Nucleus accumbens (tissue), 56 donors: ENCODE data around the gene UTY.
"Not testable (repeated sequence)": the region's sequence is repeated elsewhere in the genome, so short reads cannot be mapped to it uniquely, and the experiment has no call there.

Experiments
- DNase-seq, 56 donors: peaks; one replicate each; lab custom pipeline; 2025; lab: John Stamatoyannopoulos, UW

Gene UTY

DNA sequence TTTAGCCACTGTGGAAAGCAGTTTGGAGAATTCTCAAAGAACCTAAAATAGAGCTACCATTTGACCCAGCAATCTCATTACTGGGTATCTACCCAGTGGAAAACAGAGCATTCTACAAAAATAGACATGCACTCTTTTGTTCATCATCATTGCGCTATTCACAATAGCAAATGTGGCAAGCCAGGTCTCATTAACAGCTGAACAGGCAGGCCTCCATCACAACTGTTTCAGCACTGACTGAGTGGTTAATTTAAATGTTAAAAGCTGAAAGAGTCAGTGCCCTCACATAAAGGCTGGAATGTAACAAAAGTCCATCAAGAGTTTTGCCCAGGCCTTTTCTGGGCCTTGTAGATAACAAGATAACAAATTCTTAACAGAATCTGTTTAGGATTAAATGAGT is 166.9 kb downstream of the UTY start:
- DNase-seq: no peak

DNA sequence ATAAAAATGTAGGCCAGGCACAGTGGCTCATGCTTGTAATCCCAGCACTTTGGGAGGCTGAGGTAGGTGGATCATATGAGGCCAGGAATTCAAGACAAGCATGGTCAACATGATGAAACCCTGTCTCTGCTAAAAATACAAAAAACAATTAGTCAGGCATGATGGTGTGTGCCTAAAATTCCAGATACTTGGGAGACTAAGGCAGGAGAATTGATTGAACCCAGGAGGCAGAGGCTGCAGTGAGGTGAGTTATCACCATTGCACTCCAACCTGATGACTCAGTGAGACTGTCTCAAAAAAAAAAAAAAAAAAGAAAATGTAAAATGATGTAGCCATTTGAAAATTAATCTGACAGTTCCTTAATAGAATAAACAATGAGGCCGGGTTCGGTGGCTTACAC is 171.9 kb downstream of the UTY start:
- no peak for DNase-seq

DNA sequence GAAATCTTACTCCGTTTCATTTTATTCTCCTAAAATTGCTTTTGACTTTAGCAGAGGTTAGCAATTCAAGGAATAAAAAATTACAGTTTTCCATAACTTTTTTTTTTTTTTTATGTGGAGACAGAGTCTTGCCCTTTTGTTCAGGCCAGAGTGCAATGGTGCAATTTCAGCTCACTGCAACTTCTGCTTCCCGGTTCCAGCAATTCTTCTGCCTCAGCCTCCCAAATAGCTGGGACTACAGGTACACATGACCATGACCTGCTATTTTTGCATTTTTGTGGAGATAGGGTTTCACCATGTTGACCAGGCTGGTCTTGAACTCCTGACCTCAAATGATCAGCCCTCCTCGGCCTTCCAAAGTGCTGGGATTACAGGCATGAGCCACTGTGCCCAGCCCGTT is 179.0 kb downstream of the UTY start:
- DNase-seq: no peak

DNA sequence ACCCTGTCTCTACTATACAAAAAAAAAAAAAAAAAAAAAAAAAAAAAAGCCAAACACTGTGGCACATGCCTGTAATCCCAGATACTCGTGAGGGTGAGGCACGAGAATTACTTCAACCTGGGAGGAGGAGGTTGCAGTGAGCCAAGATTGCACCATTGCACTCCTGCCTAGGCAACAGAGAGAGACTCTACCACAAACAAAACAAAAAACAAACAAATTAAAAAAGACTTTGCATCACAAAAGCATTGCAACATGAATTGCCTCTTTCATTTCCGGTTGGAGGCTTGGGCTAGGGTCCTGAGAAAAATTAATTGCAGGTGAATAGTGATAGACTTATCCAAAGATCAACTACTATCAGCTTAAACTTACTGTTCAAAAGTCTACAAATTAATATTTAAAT is 180.4 kb downstream of the UTY start:
- DNase-seq: no peak

DNA sequence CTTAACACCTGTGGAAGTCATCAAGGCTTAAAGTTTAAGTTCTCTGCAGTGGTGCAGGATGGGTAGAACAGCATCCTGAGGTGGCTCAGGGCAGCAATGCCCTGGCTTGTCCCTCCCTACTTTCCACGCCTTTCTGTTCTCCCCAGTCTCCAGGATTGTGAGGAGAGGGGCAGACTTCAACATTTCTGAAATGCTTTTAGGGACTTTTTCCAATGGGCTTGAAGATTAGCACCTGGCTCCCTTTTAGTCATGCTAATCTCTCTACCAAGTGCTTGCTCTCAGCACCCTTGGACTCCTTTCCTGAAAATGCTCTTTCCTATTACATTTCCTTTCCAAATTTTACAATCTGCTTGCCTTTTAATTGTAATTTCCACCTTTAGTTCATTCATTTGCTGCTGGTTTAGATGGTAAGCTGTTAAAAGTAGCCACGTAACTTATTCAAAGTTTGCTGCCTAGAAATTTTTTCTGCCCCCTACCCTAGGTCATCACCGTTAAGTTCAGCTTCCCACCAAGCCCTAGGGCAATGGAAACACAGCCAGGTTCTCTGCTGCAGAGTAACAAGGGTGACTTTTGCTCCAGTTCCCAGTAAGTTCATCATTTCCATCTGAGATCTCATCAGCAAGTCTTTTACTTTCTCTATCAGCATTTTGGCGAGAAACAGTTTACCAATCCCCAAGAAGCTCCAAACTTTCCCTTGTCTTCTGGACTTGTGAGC is 183.5 kb downstream of the UTY start:
- no peak for DNase-seq

DNA sequence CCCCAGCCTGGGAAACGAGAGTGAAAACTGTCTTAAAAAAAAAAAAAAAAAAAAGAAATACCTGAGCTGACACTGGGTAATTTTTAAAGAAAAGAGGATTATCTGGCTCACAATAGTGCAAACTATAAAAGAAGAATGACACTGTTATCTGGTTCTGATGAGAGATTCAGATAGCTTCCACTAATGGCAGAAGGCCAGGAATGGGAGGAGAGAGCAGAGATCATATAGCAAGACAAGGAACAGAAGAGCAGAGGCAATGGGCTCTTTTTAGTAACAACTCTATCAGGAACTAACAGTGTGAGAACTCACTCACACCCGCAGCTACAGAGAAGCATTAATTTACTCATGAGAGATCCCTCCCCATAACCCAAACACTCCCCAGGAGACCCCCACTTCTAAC is 184.8 kb downstream of the UTY start:
- DNase-seq: no peak

DNA sequence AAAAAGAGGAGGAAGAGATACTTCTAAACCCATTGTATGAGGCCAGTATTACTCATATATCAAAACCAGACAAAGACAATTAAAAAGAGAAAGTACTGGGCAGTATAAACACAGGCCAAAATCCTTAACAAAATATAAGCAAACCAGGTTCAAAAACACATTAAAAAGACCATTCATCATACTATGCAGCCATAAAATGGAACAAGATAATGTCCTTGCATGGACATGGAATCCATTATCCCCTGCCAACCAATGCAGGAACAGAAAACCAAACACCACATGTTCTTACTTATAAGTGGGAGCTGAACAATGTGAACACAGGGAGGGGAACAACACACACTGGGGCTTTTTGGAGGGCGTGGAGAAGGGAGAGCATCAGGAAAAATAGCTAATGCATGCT is 188.6 kb downstream of the UTY start:
- no peak for DNase-seq

DNA sequence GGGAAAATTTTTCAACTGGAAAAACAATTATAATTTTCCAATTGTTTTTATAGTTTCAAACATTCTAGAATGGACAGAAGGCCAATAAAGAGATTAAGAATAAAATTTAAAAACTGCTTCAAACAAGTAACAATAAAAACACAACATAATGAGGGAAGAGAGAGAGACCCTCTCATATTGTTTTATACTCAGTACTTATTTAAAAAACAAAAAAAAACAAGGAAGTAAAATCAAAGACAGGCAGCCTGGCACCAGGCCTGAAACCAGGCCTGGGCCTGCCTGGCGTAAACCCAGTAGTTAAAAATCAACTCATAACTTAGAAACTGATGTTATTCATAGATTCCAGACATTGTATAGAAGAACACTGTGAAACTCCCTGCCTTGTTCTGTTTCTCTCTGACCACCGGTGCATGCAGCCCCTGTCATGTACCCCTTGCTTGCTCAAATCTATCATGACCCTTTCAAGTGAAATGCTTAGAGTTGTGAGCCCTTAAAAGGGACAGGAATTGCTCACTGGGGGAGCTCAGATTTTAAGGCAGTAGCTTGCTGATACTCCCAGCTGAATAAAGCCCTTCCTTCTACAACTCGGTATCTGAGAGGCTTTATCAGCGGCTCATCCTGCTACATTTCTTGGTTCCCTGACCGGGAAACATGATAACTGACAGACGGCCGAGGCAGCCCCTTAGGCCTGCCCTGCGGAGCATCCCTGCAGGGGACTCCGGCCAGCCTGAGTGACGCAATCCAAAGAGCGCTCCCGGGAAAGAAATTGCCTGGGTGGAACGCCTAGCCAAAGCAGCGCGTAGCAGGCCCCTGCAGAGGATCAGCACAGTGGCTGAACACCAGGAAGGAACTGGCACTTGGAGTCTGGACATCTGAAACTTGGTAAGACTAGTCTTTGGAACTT is 197.4 kb downstream of the UTY start:
- DNase-seq: peak in 11 of 56 donors; percentile 0 to 5 (median 1)

DNA sequence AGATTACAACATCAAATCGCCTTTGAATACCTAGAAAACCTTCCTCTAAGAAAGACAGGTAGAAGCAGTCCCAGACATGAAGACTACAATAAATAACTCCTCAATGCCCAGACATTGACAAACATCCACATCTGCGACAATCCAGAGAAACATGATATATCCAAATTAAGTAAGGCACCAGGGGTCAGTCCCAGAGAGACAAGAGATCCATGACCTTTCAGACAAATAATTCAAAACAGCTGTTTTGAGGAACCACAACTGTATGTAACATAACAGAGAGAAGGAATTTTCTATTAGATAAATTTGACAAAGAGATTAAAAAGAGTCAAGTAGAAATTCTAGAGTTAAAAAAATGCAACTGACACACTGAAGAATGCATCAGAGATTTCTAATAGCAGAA is 200.3 kb downstream of the UTY start:
- DNase-seq: no peak

DNA sequence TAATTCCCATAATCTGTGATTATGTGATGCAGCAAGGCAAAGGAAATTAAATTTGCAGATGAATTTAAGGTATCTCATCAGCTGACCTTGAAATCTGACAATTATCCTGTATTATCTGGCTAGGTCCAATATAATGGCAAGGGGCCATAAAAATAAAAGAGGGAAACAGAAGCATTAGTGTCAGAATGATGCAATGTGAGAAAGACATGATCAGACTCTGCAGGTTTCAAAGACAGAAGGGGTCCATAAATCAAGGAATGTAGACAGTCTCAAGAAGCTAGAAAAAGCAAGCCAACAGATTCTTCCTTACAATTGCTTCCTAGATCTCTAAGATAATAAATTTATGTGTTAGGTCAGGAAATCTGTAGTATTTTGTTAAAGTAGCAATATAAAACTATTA is 208.1 kb downstream of the UTY start:
- DNase-seq: no peak

DNA sequence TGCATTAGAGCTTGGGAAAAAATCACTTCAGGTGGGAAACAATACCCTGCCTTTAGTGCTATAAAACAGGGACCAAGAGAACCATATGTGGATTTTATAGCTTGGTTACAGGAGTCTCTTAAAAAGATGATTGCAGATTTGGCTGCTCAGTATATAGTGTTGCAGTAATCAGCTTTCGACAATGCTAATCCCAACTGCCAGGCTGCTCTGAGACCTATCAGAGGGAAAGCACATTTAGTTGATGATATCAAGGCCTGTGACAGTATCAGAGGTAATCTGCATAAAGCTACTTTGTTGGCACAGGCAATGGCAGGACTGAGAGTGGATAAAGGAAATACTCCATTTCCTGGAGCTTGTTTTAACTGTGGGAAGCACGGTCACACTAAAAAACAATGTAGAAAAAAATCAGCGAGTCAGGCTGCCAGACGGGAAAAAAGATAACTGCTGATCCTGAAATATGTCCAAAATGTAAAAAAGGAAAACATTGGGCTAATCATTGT is 225.8 kb downstream of the UTY start:
- not testable (repeated sequence) for DNase-seq

DNA sequence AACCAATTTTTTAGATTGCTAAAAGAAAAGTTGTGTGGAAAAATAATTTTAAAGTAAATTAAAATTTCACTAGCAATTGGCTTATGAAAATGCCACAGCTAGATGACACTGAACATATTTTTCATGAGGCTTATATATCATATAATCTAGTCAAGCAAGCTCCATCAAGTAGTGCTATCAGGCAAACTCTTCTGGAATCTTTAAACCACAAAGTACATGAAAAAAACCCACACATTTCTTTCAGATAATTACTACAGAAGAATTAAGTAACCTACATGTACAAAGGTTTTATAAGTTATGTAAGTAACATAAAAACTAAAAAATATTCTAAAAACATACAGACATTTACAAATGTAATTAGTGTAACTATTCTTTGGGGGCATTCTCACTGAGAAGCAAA is 229.4 kb downstream of the UTY start:
- DNase-seq: no peak

DNA sequence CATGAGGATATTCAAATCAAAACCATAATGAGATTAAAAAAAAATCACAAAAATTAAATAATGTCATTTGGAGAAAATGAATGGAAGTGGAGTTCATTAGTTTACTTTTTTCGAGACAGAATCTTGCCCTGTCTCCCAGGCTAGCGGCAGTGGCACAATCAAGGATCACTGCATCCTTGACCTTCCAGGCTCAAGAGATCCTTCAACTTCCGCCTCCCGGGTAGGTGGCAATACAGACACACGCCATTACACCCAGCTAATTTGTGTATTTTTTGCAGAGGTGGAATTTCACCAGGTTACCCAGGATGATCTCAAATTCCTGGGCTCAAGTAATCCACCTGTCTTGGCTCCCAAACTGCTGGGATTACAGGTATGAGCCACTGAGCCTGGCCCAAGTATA is 236.1 kb downstream of the UTY start:
- DNase-seq: no peak

DNA sequence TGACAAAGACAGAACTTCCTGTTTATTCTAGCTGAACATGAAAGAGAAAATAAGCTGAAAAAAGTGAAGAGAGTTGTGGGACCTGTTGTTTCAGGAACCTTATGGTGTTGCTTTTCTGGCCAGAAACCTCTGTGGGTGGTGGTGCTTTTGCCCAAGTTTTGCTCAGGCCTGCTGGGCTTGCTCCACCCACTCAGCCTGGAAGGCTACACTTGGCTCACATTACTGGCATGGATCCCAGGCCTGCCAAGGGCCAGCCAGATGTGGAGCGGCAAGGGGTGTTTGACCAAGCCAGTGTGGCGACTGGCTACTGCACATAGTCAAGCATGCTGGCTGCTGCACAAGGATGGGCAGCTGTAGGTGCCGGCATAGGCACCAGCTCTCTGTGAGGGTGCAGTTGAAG is 245.9 kb downstream of the UTY start:
- peak in 18 of 56 donors; percentile 0 to 37 (median 0) for DNase-seq

DNA sequence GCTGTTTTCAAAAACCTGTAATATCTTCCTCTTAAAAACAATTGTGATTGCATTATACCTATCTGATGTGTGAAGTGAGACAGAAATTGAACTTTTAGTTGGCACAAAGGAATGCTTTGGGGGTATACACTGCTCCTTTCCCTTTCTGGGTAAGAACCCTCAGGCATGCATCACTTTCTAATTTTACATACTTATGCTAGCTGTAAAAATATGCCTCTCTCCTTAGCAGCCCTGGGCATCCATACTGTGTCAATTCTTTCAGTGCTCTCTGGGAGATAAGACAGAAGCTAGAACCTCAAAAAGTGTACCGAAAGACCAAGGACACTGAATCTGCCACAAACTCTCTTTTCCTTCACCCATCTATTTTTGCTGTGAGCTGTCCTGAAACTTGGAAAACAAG is 246.7 kb downstream of the UTY start:
- DNase-seq: no peak

DNA sequence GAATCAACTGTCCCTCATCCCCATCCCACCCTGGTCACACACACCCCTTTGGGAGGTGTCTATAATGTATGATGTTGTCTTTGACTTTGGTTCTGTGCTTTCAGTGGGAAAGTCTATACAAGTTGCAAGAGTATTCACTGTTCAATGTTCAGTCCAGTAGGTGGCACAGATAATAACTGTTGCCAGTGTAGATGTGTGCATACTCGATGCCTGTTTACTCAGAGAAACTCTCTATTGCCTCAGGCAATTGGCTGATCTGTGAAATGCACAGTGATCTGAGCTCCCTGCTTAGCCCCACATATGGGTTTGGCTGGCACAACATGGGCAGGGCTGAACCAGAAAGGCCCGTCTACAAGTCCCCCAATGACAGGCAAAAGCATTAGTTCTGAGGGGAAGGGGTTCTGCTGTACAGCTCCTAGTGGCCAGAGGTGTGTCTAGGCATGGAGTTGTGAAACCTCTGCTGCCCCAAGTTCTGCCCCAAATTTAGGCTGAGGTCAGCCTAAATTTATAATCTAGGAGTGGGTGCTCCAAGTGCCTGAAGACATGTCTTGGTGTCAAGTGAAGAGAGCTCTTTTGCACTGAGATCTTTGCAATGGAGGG is 252.4 kb downstream of the UTY start:
- no peak for DNase-seq

DNA sequence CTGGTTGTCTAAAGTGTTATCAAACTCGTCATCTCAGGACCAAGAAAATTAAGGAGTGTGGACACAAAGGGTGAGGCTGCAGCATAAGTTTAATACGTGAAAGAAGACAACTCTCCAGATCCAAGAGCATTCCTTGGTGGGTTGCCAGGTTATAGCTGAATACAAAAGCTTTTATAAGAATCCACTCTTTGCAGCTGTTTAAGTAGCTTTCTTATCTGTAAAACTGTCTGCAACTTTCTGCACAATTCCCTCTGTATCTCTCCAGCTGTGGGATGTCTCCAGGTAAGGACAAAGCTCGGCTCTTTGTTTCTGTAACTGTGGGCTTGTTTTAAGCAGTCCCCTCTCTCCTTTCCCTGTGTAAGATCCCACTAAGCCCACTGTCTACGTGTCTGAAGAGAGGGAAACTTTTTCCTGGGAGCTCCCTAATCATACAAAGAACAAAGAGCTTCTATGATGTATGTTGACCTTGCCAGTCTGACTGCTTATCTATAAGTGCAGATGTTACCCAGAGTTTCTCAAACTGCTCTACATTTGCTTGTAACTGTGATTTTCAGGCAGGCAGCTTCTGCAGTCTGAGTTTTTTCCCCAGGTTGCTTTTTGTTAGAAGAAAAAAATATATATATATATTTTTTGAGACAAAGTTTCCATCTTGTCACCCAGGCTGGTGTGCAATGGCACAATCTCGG is 268.7 kb downstream of the UTY start:
- DNase-seq: no peak

DNA sequence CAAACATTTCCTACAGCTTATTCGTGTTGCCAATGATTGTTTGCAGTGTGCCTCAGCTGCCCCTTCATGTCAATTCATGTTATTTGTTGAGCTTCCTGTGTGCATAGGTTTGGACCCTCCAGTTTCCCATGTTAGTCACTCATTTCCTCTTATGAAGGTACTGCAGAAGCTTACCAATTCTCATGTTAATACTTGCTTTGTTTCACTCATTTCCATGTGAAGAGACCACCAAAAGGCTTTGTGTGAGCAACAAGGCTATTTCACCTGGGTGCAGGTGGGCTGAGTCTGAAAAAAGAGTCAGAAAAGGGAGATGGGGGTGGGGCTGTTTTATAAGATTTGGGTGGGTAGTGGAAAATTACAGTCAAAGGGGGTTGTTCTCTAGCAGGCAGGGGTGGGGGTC is 274.6 kb downstream of the UTY start:
- no peak for DNase-seq
